Body of pancreas (tissue), 4 donors: Measurements from ENCODE around the gene ARID5B.

Experiments used
- CTCF ChIP-seq, 7 experiments: fragments of 450-650 bp in 4 of 7; fragments of 200-600 bp in 3 of 7; sonication (generic) in 3 of 7; IDR thresholded peaks; one replicate each; pipeline ENCODE4 v1.5.1; 2016 to 2019; ENCODE audit warnings: antibody characterized with exemption in 7 of 7
- POLR2A ChIP-seq, 3 donors: fragments of 450-650 bp; IDR thresholded peaks; one replicate each; pipeline ENCODE4 v1.6.1; 2016; ENCODE audit warnings: antibody characterized with exemption in 3 of 3, mild to moderate bottlenecking in 2 of 3

- TF ChIP-seq POLR2A (IDR thresholded peaks at IDR 0.05), result no peak
- TF ChIP-seq CTCF (IDR thresholded peaks at IDR 0.05), result no peak
Measured at GRCh38 chr10:61899069-61899531, 2.4 kb upstream of the ARID5B start.
